Panc1 (cell line): ENCODE data around the gene TAMM41. TPM values are rescaled to one million over a fixed set of nuclear protein-coding genes. Genes with fewer than 3 reads are reported as not detected.
A peak's percentile ranks its signal among the peaks of the same experiment; 100 is the strongest.

Source experiments
- ATAC-seq: fragments of 200-7000 bp; cut with Tn5 transposase; 2 replicates; pipeline ENCODE4 v1.9.1; 2020; ENCODE audit warnings: mild to moderate bottlenecking, moderate library complexity
- BruUV-seq: library from RNA; stranded (reverse); fragments of 400-500 nt; replicated peaks from 2 replicates; lab custom pipeline; 2021; lab: Mats Ljungman, UMichigan
- CTCF ChIA-PET: fragments of 300-600 bp; sonication (Branson Sonifier 250); formaldehyde crosslinking; loops from one replicate; lab custom pipeline; 2022; ENCODE audit warnings: antibody characterized with exemption; lab: Charles Lee
- POLR2A ChIA-PET: fragments of 300-600 bp; sonication (Branson Sonifier 250); formaldehyde crosslinking; loops from one replicate; lab custom pipeline; 2022; ENCODE audit warnings: antibody characterized with exemption; lab: Charles Lee
- DNase-seq: peaks from one replicate; pipeline ENCODE4 v3.0.0-alpha.2; 2010; ENCODE audit warnings: low read depth, low spot score
- H3K27ac ChIP-seq: 2 replicates; pipeline ENCODE4 v1.5.1; 2011; ENCODE audit warnings: mild to moderate bottlenecking, low read length, inconsistent platforms
- H3K27me3 ChIP-seq: fragments of 200-500 bp; sonication (Bioruptor generic); 2 replicates; pipeline ENCODE4 v1.6.0; 2014; ENCODE audit warnings: low read length, inconsistent platforms; ENCODE audit not compliant: control insufficient read depth, insufficient read depth
- H3K36me3 ChIP-seq: fragments of 200-500 bp; sonication (Bioruptor generic); 2 replicates; pipeline ENCODE4 v1.5.1; 2014; ENCODE audit warnings: inconsistent platforms, mild to moderate bottlenecking, low read length, moderate library complexity; ENCODE audit not compliant: control insufficient read depth, insufficient read depth
- H3K4me1 ChIP-seq: 2 replicates; pipeline ENCODE4 v1.5.1; 2011; ENCODE audit warnings: inconsistent platforms, mild to moderate bottlenecking, low read length, moderate library complexity; ENCODE audit not compliant: control insufficient read depth, insufficient read depth
- H3K4me3 ChIP-seq, 2 experiments: 2 replicates each; pipeline ENCODE4 v1.5.1; 2011 to 2012; ENCODE audit warnings: low read depth in 2 of 2, low read length in 2 of 2, mild to moderate bottlenecking in 2 of 2, inconsistent platforms in 1 of 2, moderate library complexity in 1 of 2
- H3K9me3 ChIP-seq: fragments of 200-500 bp; sonication (Bioruptor generic); 2 replicates; pipeline ENCODE4 v1.5.1; 2014; ENCODE audit warnings: low read depth, mild to moderate bottlenecking, inconsistent platforms, low read length, moderate library complexity; ENCODE audit not compliant: control insufficient read depth, insufficient read depth
- POLR2AphosphoS5 ChIP-seq: IDR thresholded peaks from 2 replicates; pipeline ENCODE4 v1.6.1; 2012; ENCODE audit warnings: mild to moderate bottlenecking, low read depth, low read length, moderate library complexity
- SIN3A ChIP-seq: IDR thresholded peaks from 2 replicates; pipeline ENCODE4 v1.6.1; 2012; ENCODE audit warnings: low read depth, mild to moderate bottlenecking, low read length, moderate library complexity, borderline replicate concordance; ENCODE audit not compliant: insufficient read depth
- TCF7L2 ChIP-seq: IDR thresholded peaks from 2 replicates; pipeline ENCODE4 v1.6.1; 2011; ENCODE audit warnings: mild to moderate bottlenecking, low read depth, low read length, inconsistent platforms
- in situ Hi-C: cut with HindIII; loops from 2 replicates; pipeline ENCODE4 v1.10.0; 2016; ENCODE audit warnings: low sequenced_read_pairs, low pct_unique_long_range_greater_than_20kb
- intact Hi-C: fragments of 100-400 bp; cut with micrococcal nuclease; formaldehyde crosslinking; loops from one replicate; pipeline ENCODE4 v1.10.0; 2022; ENCODE audit not compliant: unreplicated experiment
- total RNA-seq: library from RNA; stranded (reverse); gene quantifications from one replicate; pipeline ENCODE4 v1.2.1, GENCODE V29; 2021; ENCODE audit not compliant: unreplicated experiment
- TF ChIP-seq, protein P1 (sequence below): fragments of 450-650 bp; IDR thresholded peaks from 2 replicates; pipeline ENCODE4 v1.5.1; 2017; ENCODE audit warnings: mild to moderate bottlenecking
- TF ChIP-seq, protein P2 (sequence below), 2 experiments: IDR thresholded peaks; 2 replicates each; pipeline ENCODE4 v1.6.1; 2011 to 2012; ENCODE audit warnings: low read depth in 2 of 2, control low read depth in 1 of 2, low read length in 1 of 2, mild to moderate bottlenecking in 1 of 2, moderate library complexity in 1 of 2; ENCODE audit not compliant: insufficient read depth in 1 of 2

The TAMM41 gene
- total RNA-seq, 1 experiment from 2014 or later = 10.8 TPM

GRCh38 chr3:11770477-11771391, 76.0 kb downstream of the TAMM41 start:
- in situ Hi-C loops (no loop called here), intact Hi-C loops (no loop called here)
- no peak for DNase-seq
- no peaks in the 10 kb centered on the region for H3K27me3 ChIP-seq
- peak overlapping the region in 1 of 2 experiments; percentile 18; a peak in 1 of 4 replicates for H3K4me3 ChIP-seq
- H3K27ac ChIP-seq = no peak overlapping the region
- no peaks in the 10 kb centered on the region for H3K4me1 ChIP-seq
- TF ChIP-seq, protein P1, sequence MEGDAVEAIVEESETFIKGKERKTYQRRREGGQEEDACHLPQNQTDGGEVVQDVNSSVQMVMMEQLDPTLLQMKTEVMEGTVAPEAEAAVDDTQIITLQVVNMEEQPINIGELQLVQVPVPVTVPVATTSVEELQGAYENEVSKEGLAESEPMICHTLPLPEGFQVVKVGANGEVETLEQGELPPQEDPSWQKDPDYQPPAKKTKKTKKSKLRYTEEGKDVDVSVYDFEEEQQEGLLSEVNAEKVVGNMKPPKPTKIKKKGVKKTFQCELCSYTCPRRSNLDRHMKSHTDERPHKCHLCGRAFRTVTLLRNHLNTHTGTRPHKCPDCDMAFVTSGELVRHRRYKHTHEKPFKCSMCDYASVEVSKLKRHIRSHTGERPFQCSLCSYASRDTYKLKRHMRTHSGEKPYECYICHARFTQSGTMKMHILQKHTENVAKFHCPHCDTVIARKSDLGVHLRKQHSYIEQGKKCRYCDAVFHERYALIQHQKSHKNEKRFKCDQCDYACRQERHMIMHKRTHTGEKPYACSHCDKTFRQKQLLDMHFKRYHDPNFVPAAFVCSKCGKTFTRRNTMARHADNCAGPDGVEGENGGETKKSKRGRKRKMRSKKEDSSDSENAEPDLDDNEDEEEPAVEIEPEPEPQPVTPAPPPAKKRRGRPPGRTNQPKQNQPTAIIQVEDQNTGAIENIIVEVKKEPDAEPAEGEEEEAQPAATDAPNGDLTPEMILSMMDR = no peak
- TF ChIP-seq SIN3A (no peak), TCF7L2 (no peak), POLR2AphosphoS5 (no peak)
- TF ChIP-seq, protein P2, sequence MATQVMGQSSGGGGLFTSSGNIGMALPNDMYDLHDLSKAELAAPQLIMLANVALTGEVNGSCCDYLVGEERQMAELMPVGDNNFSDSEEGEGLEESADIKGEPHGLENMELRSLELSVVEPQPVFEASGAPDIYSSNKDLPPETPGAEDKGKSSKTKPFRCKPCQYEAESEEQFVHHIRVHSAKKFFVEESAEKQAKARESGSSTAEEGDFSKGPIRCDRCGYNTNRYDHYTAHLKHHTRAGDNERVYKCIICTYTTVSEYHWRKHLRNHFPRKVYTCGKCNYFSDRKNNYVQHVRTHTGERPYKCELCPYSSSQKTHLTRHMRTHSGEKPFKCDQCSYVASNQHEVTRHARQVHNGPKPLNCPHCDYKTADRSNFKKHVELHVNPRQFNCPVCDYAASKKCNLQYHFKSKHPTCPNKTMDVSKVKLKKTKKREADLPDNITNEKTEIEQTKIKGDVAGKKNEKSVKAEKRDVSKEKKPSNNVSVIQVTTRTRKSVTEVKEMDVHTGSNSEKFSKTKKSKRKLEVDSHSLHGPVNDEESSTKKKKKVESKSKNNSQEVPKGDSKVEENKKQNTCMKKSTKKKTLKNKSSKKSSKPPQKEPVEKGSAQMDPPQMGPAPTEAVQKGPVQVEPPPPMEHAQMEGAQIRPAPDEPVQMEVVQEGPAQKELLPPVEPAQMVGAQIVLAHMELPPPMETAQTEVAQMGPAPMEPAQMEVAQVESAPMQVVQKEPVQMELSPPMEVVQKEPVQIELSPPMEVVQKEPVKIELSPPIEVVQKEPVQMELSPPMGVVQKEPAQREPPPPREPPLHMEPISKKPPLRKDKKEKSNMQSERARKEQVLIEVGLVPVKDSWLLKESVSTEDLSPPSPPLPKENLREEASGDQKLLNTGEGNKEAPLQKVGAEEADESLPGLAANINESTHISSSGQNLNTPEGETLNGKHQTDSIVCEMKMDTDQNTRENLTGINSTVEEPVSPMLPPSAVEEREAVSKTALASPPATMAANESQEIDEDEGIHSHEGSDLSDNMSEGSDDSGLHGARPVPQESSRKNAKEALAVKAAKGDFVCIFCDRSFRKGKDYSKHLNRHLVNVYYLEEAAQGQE (IDR thresholded peaks at IDR 0.05; ENCODE audit: insufficient read depth in 1 of 2, low read depth in 2 of 2, low read length in 1 of 2) = no peak
- ChIA-PET POLR2A (no interaction called here), CTCF (no interaction called here)
- H3K9me3 ChIP-seq = no peaks in the 10 kb centered on the region
- H3K36me3 ChIP-seq = no peaks in the 10 kb centered on the region
- BruUV-seq = no TSS peak
- peak; percentile 82 for ATAC-seq

DNA sequence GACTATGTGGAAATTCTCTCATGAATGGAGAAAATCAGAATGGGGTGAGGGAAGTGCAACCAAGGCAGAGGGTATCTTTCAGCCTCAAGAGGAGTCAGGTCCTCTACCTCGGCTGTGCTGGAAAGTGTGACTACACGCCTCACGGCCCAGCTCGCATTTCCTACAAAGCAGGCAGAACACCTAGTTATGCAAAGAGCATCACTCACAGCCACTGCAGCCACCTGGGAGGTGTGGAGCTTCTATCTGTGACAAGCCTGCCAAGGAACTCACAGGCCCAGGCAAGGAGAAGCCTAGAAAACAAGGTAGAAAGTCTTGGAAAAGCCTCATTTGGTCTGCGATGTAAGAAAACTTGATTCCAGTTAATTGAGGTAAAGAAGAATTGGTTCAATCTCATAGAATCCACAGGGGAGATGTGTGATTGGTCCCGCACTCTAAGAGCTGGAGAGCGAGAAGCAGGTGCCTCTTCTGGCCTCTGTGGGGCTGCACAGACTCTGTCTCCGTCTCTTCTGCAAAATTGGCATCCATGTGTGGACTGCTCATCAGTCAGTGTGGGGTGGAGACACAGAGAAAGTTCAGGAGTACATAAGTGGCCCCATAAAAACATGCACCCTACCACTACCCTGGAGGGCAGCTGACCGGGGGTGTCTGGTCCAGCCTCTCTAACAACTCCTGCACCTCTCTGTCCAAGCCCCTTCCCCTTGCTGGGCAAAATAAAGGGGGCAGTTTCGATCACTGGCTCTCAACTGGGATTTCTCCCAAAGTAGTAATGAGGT, 76.8 kb downstream of the TAMM41 start:
- DNase-seq (no peak), ATAC-seq (no peak)
- no peaks in the 10 kb centered on the region for H3K36me3 ChIP-seq
- H3K27me3 ChIP-seq = no peaks in the 10 kb centered on the region
- H3K9me3 ChIP-seq = no peaks in the 10 kb centered on the region
- H3K4me3 ChIP-seq = peak overlapping the region in 1 of 2 experiments; percentile 18; a peak in 1 of 4 replicates
- intact Hi-C loops (no loop called here), in situ Hi-C loops (no loop called here)
- BruUV-seq = no TSS peak
- CTCF ChIA-PET = no interaction called here
- POLR2A ChIA-PET = no interaction called here
- H3K27ac ChIP-seq = no peak overlapping the region
- TF ChIP-seq, protein P1 = no peak
- TF ChIP-seq POLR2AphosphoS5 (no peak), SIN3A (no peak), TCF7L2 (no peak)
- TF ChIP-seq, protein P2 (IDR thresholded peaks at IDR 0.05; ENCODE audit: insufficient read depth in 1 of 2, low read depth in 2 of 2, low read length in 1 of 2) = no peak
- H3K4me1 ChIP-seq = no peaks in the 10 kb centered on the region
